Small intestine (tissue), 7 donors: Measurements from ENCODE around the gene MS4A2. TPM values are rescaled to one million over a fixed set of nuclear protein-coding genes. Genes with fewer than 3 reads are reported as not detected.
"Not testable (repeated sequence)": the region's sequence is repeated elsewhere in the genome, so short reads cannot be mapped to it uniquely, and the experiment has no call there.

ENCODE experiments used
- DNase-seq, 2 donors: peaks; one replicate each; pipeline versions ENCODE4 v3.0.0 to v3.0.0-alpha.2; 2013
- FAIRE-seq: peaks from 2 replicates; lab custom pipeline; 2012; peaks lifted over from hg19 to GRCh38; lab: Jason Lieb, UNC
- H3K27ac ChIP-seq, 3 donors: one replicate each; pipeline ENCODE4 v1.5.1; 2013; ENCODE audit warnings: low read length in 2 of 3, mild to moderate bottlenecking in 2 of 3, control low read depth in 1 of 3, inconsistent platforms in 1 of 3, low read depth in 1 of 3, moderate library complexity in 1 of 3
- H3K27me3 ChIP-seq, 3 donors: one replicate each; pipeline ENCODE4 v1.6.1; 2013; ENCODE audit warnings: low read length in 3 of 3, inconsistent platforms in 1 of 3; ENCODE audit not compliant: control insufficient read depth in 3 of 3, insufficient read depth in 3 of 3
- H3K36me3 ChIP-seq, 3 donors: one replicate each; pipeline ENCODE4 v1.6.1; 2013; ENCODE audit warnings: low read length in 3 of 3, inconsistent platforms in 1 of 3, low read depth in 1 of 3, mild to moderate bottlenecking in 1 of 3, moderate library complexity in 1 of 3; ENCODE audit not compliant: control insufficient read depth in 3 of 3, insufficient read depth in 2 of 3
- H3K4me1 ChIP-seq, 3 donors: one replicate each; pipeline ENCODE4 v1.6.1; 2013; ENCODE audit warnings: low read length in 2 of 3, inconsistent platforms in 1 of 3, low read depth in 1 of 3, mild to moderate bottlenecking in 1 of 3, moderate library complexity in 1 of 3; ENCODE audit not compliant: control insufficient read depth in 3 of 3, insufficient read depth in 2 of 3
- H3K4me3 ChIP-seq, 3 donors: one replicate each; pipeline ENCODE4 v1.5.1; 2013; ENCODE audit warnings: low read length in 3 of 3, control low read depth in 1 of 3, inconsistent platforms in 1 of 3, low read depth in 1 of 3, mild to moderate bottlenecking in 1 of 3, moderate library complexity in 1 of 3
- H3K9me3 ChIP-seq, 2 donors: one replicate each; pipeline ENCODE4 v1.6.1; 2013; ENCODE audit warnings: low read depth in 1 of 2, low read length in 1 of 2; ENCODE audit not compliant: control insufficient read depth in 2 of 2, insufficient read depth in 1 of 2
- WGBS, 3 donors: extraction: QIAGEN DNeasy Blood & Tissue Kit; methylation state at CpG; one replicate each; pipeline ENCODE4 v1.1.7; 2013; 5-methylcytosine and 5-hydroxymethylcytosine counted together
- polyA plus RNA-seq, 4 donors: library from polyadenylated mRNA; stranded (reverse) in 3 of 4; unstranded in 1 of 4; fragments of 200-250 nt in 3 of 4; fragments of 120-200 nt in 1 of 4; gene quantifications; one replicate each; pipeline versions ENCODE4 v1.2.1 to v1.2.3, GENCODE V29; 2013
- donor health status: healthy with polysubstance abuse.
- donor health status: control.
- donor health status: control.
- donor health status: Bipolar disorder and iron deficiency.
- donor health status: healthy.

The MS4A2 gene
- polyA plus RNA-seq, 4 donors = 0.01 to 0.81 (median 0.45) TPM; not detected in 1

DNA sequence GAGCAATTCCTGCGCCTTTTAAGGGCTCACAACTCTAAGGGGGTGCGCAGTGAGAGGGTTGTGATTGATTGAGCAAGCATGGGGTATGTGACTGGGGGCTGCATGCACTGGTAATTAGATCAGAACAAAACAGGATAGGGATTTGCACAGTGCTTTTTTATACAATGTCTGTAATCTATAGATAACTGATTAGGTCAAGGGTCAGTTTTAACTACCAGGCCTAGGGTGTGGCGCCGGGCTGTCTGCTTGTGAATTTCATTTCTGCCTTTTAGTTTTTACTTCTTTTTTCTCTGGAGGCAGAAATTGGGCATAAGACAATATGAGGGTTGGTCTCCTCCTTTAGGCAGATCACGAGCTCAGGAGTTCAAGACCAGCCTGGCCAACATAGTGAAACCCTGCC, 20.2 kb downstream of the MS4A2 start:
- H3K4me1 ChIP-seq = peaks cover 3 to 22% (median 3%) of the 10 kb centered on the region in 3 donors
- not testable (repeated sequence) for H3K9me3 ChIP-seq, H3K36me3 ChIP-seq, H3K27ac ChIP-seq, H3K4me3 ChIP-seq, FAIRE-seq, H3K27me3 ChIP-seq
- WGBS, 3 donors = 25 to 68% (median 44%) methylated on average over 5 of the region's 5 CpGs
- peak; percentile 50 to 67 for DNase-seq

DNA sequence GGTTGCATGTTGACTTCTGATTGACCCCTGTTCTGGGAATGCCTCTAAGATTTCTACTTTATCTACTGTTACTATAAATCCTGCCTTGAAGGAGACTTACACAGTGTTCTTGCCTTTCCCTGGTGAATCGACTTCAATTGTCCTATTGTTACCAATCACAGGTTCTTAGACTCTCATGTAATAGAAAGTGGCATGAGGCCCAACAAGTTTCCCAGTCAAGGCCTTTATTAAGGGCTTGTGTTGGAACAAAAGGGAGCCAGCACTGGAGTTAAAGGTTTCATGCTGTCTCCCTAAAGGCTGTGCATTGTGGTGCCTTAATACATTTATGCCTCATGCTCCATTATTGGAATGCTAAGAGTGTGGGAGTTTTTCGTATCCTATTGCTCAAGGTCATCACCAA, 23.3 kb downstream of the MS4A2 start:
- Histone ChIP-seq H3K4me3 (no peak overlapping the region), H3K36me3 (no peaks in the 10 kb centered on the region), H3K27me3 (no peaks in the 10 kb centered on the region), H3K27ac (no peak overlapping the region), H3K9me3 (peaks cover 0 to 6% of the 10 kb centered on the region in 2 donors), H3K4me1 (peaks cover 3 to 31% (median 3%) of the 10 kb centered on the region in 3 donors)
- DNase-seq (no peak), FAIRE-seq (no peak)
- 47 to 61% (median 49%) methylated on average over 2 of the region's 2 CpGs for WGBS, 3 donors

DNA sequence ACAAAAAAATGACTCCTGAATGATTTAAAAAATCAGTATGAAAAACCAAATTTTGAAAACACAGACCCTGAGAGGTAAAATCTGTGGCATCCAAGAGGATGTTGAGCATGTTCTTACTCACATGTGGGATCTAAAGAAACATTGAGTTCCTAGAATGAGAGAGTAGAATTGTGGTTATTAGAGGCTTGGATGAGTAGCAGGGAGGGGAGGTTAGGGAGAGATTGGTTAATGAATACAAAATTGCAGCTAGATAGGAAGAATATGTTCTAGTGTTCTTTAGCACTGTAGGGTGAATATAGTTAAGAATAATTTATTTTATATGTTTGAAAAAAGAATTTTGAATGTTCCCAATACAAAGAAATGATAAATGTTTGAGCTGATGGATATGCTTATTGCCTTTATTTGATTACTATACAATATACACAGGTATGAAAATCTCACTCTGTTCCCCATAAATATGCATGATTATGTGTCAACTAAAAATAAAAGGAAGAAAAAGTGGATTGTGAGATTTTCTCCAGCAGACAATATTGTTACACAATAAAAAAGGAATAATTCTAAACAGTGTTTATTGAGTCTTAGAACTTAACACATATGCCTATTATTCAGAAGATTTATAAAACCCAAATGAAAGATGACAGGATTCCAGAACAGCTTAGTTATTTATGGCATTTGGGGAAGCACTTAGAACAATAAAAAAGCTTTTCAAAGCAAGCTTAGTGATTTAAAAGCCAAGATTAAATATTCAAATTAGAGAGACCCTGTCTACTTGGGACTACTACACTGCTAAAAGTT, 28.7 kb downstream of the MS4A2 start:
- DNase-seq (no peak), FAIRE-seq (no peak)
- H3K9me3 ChIP-seq = no peaks in the 10 kb centered on the region
- no peak overlapping the region for H3K27ac ChIP-seq
- no peaks in the 10 kb centered on the region for H3K36me3 ChIP-seq
- H3K27me3 ChIP-seq = no peaks in the 10 kb centered on the region
- peaks cover 0 to 17% (median 3%) of the 10 kb centered on the region in 3 donors for H3K4me1 ChIP-seq
- no peak overlapping the region for H3K4me3 ChIP-seq

DNA sequence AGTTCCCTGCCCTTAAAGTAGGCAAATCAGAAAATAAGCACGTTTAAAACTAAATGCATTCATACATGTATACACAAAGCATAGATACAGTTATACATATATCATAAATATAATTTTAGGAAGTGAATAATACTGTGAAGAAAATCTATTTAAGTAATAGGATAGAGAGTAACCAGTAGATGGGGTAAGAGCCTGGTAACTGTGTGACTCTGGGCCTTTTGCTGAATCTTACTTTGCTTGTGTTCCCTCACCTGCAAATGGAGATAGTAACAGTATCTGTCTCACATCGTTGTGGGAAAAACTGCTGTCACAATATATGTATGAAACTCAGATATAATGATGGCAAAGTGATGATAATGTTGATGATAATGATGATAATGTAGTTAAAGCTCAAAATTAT, 29.9 kb downstream of the MS4A2 start:
- 50 to 68% (median 59%) methylated on average over 2 of the region's 2 CpGs for WGBS, 3 donors
- DNase-seq = no peak
- FAIRE-seq = no peak
- Histone ChIP-seq H3K4me3 (no peak overlapping the region), H3K9me3 (no peaks in the 10 kb centered on the region), H3K4me1 (peaks cover 0 to 13% (median 0%) of the 10 kb centered on the region in 3 donors), H3K36me3 (no peaks in the 10 kb centered on the region), H3K27me3 (no peaks in the 10 kb centered on the region), H3K27ac (no peak overlapping the region)

DNA sequence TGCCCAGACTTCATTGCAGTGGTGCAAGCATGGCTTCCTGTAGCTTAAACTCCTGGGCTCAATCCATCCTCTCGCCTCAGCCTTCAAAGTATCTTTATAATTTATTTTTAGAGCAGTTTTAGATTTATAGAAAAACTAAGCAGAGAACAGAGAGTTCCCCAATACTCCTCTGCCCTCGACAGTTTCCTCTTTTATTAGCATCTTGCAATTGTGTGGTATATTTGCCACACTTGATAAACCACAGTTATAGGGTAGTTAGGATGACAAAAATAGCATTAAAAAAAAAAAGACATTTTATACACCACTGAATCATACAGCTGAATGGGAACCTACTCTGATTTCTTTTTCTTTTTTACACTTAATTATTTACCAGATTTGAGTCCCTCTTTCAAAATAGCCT, 31.2 kb downstream of the MS4A2 start:
- Histone ChIP-seq H3K27me3 (no peaks in the 10 kb centered on the region), H3K4me3 (no peak overlapping the region), H3K27ac (no peak overlapping the region), H3K9me3 (peaks cover 0 to 2% of the 10 kb centered on the region in 2 donors), H3K4me1 (peaks cover 0 to 5% (median 0%) of the 10 kb centered on the region in 3 donors), H3K36me3 (no peaks in the 10 kb centered on the region)
- FAIRE-seq (no peak), DNase-seq (no peak)
- 68 to 86% (median 76%) methylated on average over 2 of the region's 2 CpGs for WGBS, 3 donors

DNA sequence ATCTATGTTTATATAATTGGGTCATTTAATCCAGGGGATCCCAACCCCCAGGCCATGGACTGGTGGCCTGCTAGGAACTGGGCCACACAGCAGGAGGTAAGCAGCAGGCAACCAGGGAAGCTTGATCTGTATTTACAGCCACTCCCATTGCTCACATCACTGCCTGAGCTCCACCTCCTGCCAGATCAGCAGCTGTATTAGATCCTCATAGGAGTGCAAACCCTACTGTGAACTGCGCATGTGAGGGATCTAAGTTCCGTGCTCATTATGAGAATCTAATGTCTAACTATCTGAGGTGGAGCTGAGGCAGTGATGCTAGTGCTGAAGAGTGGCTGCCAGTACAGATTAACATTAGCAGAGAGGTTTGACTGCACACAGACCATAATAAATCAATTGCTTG, 32.8 kb downstream of the MS4A2 start:
- Histone ChIP-seq H3K4me3 (no peak overlapping the region), H3K27me3 (no peaks in the 10 kb centered on the region), H3K4me1 (peaks cover 2 to 10% (median 3%) of the 10 kb centered on the region in 3 donors), H3K9me3 (peaks cover 0 to 10% of the 10 kb centered on the region in 2 donors), H3K27ac (no peak overlapping the region), H3K36me3 (no peaks in the 10 kb centered on the region)
- FAIRE-seq (no peak), DNase-seq (peak; percentile 61 to 69)
- WGBS, 3 donors = 32 to 54% (median 53%) methylated on average over 2 of the region's 2 CpGs

DNA sequence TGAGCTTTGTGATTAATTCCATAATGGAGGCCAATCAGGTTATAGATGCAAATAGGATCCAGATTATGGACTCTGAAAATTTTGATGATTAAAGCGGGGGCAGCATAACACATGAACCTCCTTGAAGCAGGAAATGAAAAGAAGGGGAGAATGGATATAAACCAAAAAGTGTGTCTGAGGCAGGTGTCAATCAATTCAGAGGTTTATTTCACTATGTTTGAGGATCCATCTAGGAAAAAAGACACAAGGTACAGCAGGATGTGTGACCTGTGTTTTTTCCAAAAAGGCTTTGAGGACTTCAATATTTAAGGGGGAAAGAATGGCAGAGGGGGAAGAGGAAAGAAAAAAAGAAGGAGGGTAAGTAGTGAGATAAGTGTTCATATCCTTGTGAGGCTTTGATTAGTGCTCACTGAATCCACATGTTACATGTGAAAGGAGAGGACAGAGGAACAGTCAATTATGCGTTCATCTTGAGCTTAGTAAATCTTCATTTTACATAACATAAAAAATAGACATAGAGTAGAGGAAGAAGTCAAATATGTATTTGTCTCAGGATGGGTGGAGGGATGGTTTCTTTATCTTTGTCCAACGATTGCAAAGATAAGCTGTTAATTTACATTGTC, 34.1 kb downstream of the MS4A2 start:
- peaks cover 0 to 10% of the 10 kb centered on the region in 2 donors for H3K9me3 ChIP-seq
- FAIRE-seq (no peak), DNase-seq (no peak)
- no peaks in the 10 kb centered on the region for H3K36me3 ChIP-seq
- no peak overlapping the region for H3K27ac ChIP-seq
- no peaks in the 10 kb centered on the region for H3K27me3 ChIP-seq
- no peak overlapping the region for H3K4me3 ChIP-seq
- WGBS, 3 donors = 68 to 77% (median 70%) methylated on average over 3 of the region's 3 CpGs
- peaks cover 2 to 13% (median 3%) of the 10 kb centered on the region in 3 donors for H3K4me1 ChIP-seq

DNA sequence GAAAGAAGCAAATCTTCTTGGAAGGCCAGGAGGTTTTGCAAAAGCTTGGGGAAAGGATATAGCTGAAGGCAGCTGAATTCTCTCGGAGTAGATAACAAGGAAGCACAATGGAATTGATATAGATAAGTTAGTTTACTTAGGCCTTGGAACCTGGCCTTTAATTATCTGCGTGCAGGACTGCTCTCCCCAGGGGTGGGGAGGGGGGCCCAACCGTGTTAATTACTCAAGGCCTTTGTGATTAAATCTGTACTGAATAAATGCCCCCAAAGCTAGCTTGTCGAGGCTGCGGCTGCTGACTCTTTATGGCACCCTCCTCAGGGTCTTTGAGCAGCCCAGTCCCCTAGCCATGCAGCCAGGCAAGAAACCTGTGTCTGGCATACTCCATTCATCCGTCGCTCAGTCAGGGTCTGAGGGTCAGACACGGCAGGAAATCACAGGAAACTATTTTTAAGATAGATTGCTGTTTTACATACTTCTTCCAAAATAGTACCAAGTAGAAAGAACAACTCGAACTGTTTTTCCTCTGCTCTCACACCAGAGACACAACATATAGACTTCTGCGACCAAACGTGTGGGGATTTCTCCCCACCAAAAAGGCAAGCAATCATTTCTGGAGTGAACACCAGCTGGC, 36.5 kb downstream of the MS4A2 start:
- H3K9me3 ChIP-seq = peaks cover 0 to 10% of the 10 kb centered on the region in 2 donors
- no peaks in the 10 kb centered on the region for H3K36me3 ChIP-seq
- H3K4me3 ChIP-seq = no peak overlapping the region
- DNase-seq (no peak), FAIRE-seq (no peak)
- peaks cover 2 to 15% (median 3%) of the 10 kb centered on the region in 3 donors for H3K4me1 ChIP-seq
- peak overlapping the region in 1 of 3 donors; percentile 12 for H3K27ac ChIP-seq
- WGBS, 3 donors = 58 to 63% (median 62%) methylated on average over 11 of the region's 11 CpGs
- no peaks in the 10 kb centered on the region for H3K27me3 ChIP-seq
